HG03095 (cell line): ENCODE measurements around the gene CGREF1.

Experiments used
- ATAC-seq: cut with Tn5 transposase; IDR thresholded peaks from one replicate; pipeline ENCODE4 v1.9.1; 2021; ENCODE audit warnings: moderate library complexity; ENCODE audit not compliant: unreplicated experiment

The CGREF1 gene

GRCh38 chr2:27051902-27052645, 66.9 kb downstream of the CGREF1 start:
- peak; percentile 0 for ATAC-seq

- peak; percentile 62 for ATAC-seq
These were observed 67.7 kb downstream of the CGREF1 start, which contains the start of gene AGBL5 for GRCh38 chr2:27050996-27051901. AGBL5 (plus strand) TSS chr2:27051668; CDS start chr2:27052959, 1,291 bp downstream.
